SKM-1 (cell line): ENCODE measurements around the gene CAPS.
"Not testable (repeated sequence)": the region's sequence is repeated elsewhere in the genome, so short reads cannot be mapped to it uniquely, and the experiment has no call there.

Experiments used
- DNase-seq: peaks from one replicate; lab custom pipeline; 2025; ENCODE audit not compliant: unreplicated experiment; lab: John Stamatoyannopoulos, UW

Gene CAPS

GRCh38 chr19:5954293-5954692 lies 40.2 kb downstream of the CAPS start:
- no peak for DNase-seq

- DNase-seq = no peak
These were observed 41.5 kb downstream of the CAPS start for GRCh38 chr19:5955636-5955935.

GRCh38 chr19:5956323-5956722 lies 42.3 kb downstream of the CAPS start:
- DNase-seq = no peak

- no peak for DNase-seq
These were observed 42.7 kb downstream of the CAPS start for GRCh38 chr19:5956728-5957127.

GRCh38 chr19:5957170-5957569 lies 43.1 kb downstream of the CAPS start:
- DNase-seq = no peak

- no peak for DNase-seq
These were observed 44.2 kb downstream of the CAPS start for GRCh38 chr19:5958074-5958850.

GRCh38 chr19:5958851-5959122 lies 44.7 kb downstream of the CAPS start:
- DNase-seq = no peak

- no peak for DNase-seq
These were observed 45.4 kb downstream of the CAPS start for GRCh38 chr19:5959260-5960004.

GRCh38 chr19:5960005-5961001 lies 46.2 kb downstream of the CAPS start:
- DNase-seq = no peak

GRCh38 chr19:5961641-5961968 lies 47.6 kb downstream of the CAPS start:
- not testable (repeated sequence) for DNase-seq

GRCh38 chr19:5961969-5962945 lies 48.2 kb downstream of the CAPS start:
- no peak for DNase-seq

GRCh38 chr19:5963259-5963658 lies 49.2 kb downstream of the CAPS start:
- DNase-seq = not testable (repeated sequence)

GRCh38 chr19:5963855-5964254 lies 49.8 kb downstream of the CAPS start:
- no peak for DNase-seq

- no peak for DNase-seq
These were observed 50.9 kb downstream of the CAPS start for GRCh38 chr19:5964816-5965565.
